ENCODE results near the gene LONP2.

- TF ChIP-seq CTCF (IDR thresholded peaks at IDR 0.05) (no peak), POLR2A (IDR thresholded peaks at IDR 0.05) (no peak)
These were observed 134.7 kb downstream of the LONP2 start for GRCh38 chr16:48378836-48379235.
